T-helper 2 cell treated with Interferon-gamma antibody and Interleukin-4, amounts not matched to agents 100 ng/mL and 5 ng/mL, for 36 hours (primary cell): ENCODE results near the gene CC2D2A. TPM values are rescaled to one million over a fixed set of nuclear protein-coding genes. Genes with fewer than 3 reads are reported as not detected.
"Not testable (repeated sequence)": the region's sequence is repeated elsewhere in the genome, so short reads cannot be mapped to it uniquely, and the experiment has no call there.

ENCODE experiments used
- intact Hi-C: fragments of 100-400 bp; cut with micrococcal nuclease; formaldehyde crosslinking; loops from one replicate; pipeline ENCODE4 v1.15.1; 2023
- total RNA-seq: library from RNA; stranded (reverse); gene quantifications from 2 replicates; pipeline ENCODE4 v1.2.3, GENCODE V29; 2022

The CC2D2A gene
- total RNA-seq, 1 donor from 2014 or later: not detected

DNA sequence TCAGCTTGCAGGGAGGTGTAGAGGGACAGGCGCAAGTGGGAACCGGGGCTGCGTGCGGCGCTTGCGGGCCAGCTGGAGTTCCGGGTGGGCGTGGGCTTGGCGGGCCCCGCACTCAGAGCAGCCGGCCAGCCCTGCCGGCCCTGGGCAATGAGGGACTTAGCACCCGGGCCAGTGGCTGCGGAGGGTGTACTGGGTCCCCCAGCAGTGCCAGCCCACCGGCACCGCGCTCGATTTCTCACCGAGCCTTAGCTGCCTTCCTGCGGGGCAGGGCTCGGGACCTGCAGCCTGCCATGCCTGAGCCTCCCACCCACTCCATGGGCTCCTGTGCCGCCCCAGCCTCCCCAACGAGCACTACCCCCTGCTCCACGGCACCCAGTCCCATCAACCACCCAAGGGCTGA, 145.2 kb downstream of the CC2D2A start:
- intact Hi-C loops: not testable (repeated sequence)

DNA sequence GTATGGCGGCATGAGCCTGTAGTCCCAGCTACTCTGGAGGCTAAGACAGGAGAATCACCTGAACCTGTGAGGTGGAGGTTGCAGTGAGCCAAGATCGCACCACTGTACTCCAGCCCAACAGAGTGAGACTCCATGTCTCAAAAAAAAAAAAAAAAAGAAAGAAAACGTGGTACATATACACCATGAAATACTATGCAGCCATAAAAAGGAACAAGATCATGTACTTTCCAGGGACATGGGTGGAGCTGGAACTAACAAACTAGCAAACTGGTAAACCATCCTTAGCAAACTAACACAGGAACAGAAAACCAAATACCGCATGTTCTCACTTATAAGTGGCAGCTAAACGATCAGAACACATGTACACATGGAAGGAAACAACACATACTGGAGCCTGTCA, 147.7 kb downstream of the CC2D2A start:
- intact Hi-C loops: not testable (repeated sequence)

DNA sequence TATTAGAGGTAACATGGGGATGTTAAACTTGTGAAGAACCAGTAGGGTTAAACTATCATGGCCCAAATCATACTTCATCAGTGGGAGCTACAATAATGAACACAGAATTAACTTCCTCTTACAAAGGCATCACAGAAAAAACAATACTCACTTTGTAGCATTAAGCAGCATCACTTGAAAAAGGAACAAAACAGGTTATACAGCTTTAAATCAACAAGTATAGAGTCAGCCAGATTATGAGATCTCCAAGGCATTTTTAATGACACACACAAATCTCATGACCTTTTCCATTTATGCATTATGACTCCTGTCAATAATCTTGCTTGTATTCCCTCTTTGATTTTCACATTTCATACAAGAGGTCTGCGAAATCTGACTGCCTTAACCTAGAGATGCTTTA, 167.1 kb downstream of the CC2D2A start:
- intact Hi-C loops: no loop called here

DNA sequence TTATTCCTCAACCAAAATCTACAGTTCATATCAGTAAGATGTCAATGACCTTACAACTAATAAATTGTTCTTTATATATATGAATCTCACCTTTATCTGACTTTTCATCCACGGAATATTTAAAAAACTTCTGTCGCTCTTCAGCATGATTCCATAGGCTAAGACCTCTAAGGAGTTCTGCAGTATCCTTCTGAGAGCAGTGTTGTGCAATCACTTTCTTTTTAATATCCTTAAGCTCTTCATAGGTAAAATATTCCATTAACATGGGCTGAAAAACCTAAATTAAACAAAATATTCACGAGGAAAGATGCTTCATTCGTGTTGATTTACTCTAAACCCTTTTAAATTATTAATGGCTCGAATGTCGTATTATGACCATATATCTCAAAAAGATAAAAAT, 168.7 kb downstream of the CC2D2A start:
- intact Hi-C loops: no loop called here

DNA sequence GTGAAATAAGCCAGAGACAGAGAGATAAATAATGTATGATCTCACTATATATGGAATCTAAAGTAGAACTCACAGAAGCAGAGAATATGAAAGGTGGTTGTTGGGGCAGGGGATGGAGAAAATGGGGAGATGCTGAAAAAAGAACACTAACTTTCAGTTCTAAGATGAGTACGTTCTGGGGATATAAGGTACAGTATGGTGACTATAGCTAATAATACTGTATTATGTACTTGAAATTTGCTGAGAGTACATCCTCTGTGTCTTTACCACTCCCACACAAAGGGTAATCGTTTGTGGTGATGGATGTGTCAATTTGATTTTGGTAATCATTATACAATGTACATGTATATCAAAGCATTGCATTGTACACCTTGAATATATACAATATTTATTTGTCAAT, 178.9 kb downstream of the CC2D2A start:
- intact Hi-C loops: loop anchor here (2.0 kb wide), 1 partner anchor 170 kb away; no protein-coding TSS in a partner anchor

DNA sequence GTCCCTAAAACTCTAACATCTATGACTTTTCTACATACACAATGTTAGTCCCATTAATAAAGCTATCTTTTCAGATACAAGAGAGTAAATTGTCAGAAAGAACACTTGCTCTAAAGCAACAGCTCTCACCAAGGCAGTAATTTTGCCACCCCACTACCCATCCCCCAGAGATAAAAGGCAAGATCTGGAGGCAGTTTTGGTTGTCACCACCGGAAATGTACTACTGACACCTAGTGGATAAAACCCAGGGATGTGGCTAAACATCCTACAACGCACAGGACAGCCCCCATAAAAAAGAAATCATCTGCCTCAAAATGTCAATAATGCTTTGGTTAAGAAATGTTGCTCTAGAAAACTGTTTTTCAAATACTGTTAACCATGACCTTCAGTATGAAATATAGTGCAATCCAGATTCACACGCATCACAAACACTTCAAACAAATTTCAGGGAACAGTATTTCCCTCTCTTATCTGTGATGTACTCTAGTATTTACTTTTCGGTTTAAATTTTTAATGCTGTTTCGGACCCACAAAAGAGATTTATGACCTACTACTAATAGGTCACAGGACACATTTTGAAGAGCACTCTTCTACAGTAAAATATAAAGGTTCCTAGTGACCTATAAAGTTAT, 180.3 kb downstream of the CC2D2A start:
- intact Hi-C loops: loop anchor here (1.0 to 5.0 kb wide), 7 partner anchors 103 to 419 kb away; partner anchors contain the start of gene CD38

Other genes starting within 250 kb of the CC2D2A start
- gene C1QTNF7, start 41.8 kb upstream of the CC2D2A start, total RNA-seq: not detected in 2 replicates
- 34.8 and 37.3 TPM in 2 replicates for gene FBXL5, start 185.5 kb downstream of the CC2D2A start, total RNA-seq
- 10.7 and 11.0 TPM in 2 replicates for gene FAM200B, start 211.9 kb downstream of the CC2D2A start, total RNA-seq
- gene BST1, start 233.2 kb downstream of the CC2D2A start, total RNA-seq: 1.5 and 2.0 TPM in 2 replicates